ENCODE measurements around the gene NEUROG1.

The NEUROG1 gene

GRCh38 chr5:135535820-135536801, at the start of gene NEUROG1:
NEUROG1 (minus strand) TSS chr5:135535964; CDS start chr5:135535690, 274 bp downstream.
- Histone ChIP-seq H3K9me3 (replicated peaks; ENCODE audit: insufficient read depth, low read length) (no peaks in the 10 kb centered on the region), H3K4me1 (ENCODE audit: low read length) (no peaks in the 10 kb centered on the region), H3F3A (ENCODE audit: insufficient read depth, low read length) (no peaks in the 10 kb centered on the region), H3K79me2 (ENCODE audit: low read length) (no peaks in the 10 kb centered on the region), H3K9me2 (replicated peaks; ENCODE audit: insufficient read depth, low read length) (no peaks in the 10 kb centered on the region), H3K36me3 (replicated peaks; ENCODE audit: insufficient read depth, low read length) (no peaks in the 10 kb centered on the region), H3K4me3 (ENCODE audit: low read length) (no peak within 1 kb of the TSS), H3K4me2 (ENCODE audit: low read depth, low read length) (no peak within 1 kb of the TSS), H3K27ac (ENCODE audit: low read length) (no peak within 1 kb of the TSS), H3K27me3 (replicated peaks; ENCODE audit: insufficient read depth, low read length) (peaks cover 4% of the 10 kb centered on the region; the same call in 1 of the 2 replicates), H2AFZ (ENCODE audit: low read length) (no peak within 1 kb of the TSS), H4K20me1 (ENCODE audit: insufficient read depth, low read length) (no peaks in the 10 kb centered on the region), H3K9ac (ENCODE audit: low read length) (no peak within 1 kb of the TSS)
- TF ChIP-seq EZH2 (optimal IDR thresholded peaks at IDR 0.05; ENCODE audit: low read depth, low read length) (no peak), CTCF (IDR thresholded peaks at IDR 0.05; ENCODE audit: low read length) (no peak), EZH2phosphoT487 (IDR thresholded peaks at IDR 0.05; ENCODE audit: low read length) (no peak)
- no peak for DNase-seq

GRCh38 chr5:135584918-135585317, 49.2 kb upstream of the NEUROG1 start:
- Histone ChIP-seq H4K20me1 (ENCODE audit: insufficient read depth, low read length) (no peaks in the 10 kb centered on the region), H3K4me1 (ENCODE audit: low read length) (no peaks in the 10 kb centered on the region), H3K36me3 (replicated peaks; ENCODE audit: insufficient read depth, low read length) (no peaks in the 10 kb centered on the region), H3K4me3 (ENCODE audit: low read length) (no peak overlapping the region), H3K27ac (ENCODE audit: low read length) (no peak overlapping the region), H3K4me2 (ENCODE audit: low read depth, low read length) (no peak overlapping the region), H3K9me2 (replicated peaks; ENCODE audit: insufficient read depth, low read length) (no peaks in the 10 kb centered on the region), H3K9ac (ENCODE audit: low read length) (no peak overlapping the region), H3F3A (ENCODE audit: insufficient read depth, low read length) (no peaks in the 10 kb centered on the region), H3K79me2 (ENCODE audit: low read length) (no peaks in the 10 kb centered on the region), H2AFZ (ENCODE audit: low read length) (no peak overlapping the region), H3K9me3 (replicated peaks; ENCODE audit: insufficient read depth, low read length) (no peaks in the 10 kb centered on the region), H3K27me3 (replicated peaks; ENCODE audit: insufficient read depth, low read length) (no peaks in the 10 kb centered on the region)
- TF ChIP-seq CTCF (IDR thresholded peaks at IDR 0.05; ENCODE audit: low read length): no peak
- no peak for TF ChIP-seq EZH2phosphoT487 (IDR thresholded peaks at IDR 0.05; ENCODE audit: low read length)
- no peak for TF ChIP-seq EZH2 (optimal IDR thresholded peaks at IDR 0.05; ENCODE audit: low read depth, low read length)
- DNase-seq: no peak

GRCh38 chr5:135584276-135584675, 48.5 kb upstream of the NEUROG1 start:
- Histone ChIP-seq H3K9me2 (replicated peaks; ENCODE audit: insufficient read depth, low read length) (no peaks in the 10 kb centered on the region), H3F3A (ENCODE audit: insufficient read depth, low read length) (no peaks in the 10 kb centered on the region), H3K4me2 (ENCODE audit: low read depth, low read length) (no peak overlapping the region), H4K20me1 (ENCODE audit: insufficient read depth, low read length) (no peaks in the 10 kb centered on the region), H3K79me2 (ENCODE audit: low read length) (no peaks in the 10 kb centered on the region), H3K4me1 (ENCODE audit: low read length) (no peaks in the 10 kb centered on the region), H3K9ac (ENCODE audit: low read length) (no peak overlapping the region), H3K9me3 (replicated peaks; ENCODE audit: insufficient read depth, low read length) (no peaks in the 10 kb centered on the region), H3K4me3 (ENCODE audit: low read length) (no peak overlapping the region), H2AFZ (ENCODE audit: low read length) (no peak overlapping the region), H3K36me3 (replicated peaks; ENCODE audit: insufficient read depth, low read length) (no peaks in the 10 kb centered on the region), H3K27ac (ENCODE audit: low read length) (no peak overlapping the region), H3K27me3 (replicated peaks; ENCODE audit: insufficient read depth, low read length) (no peaks in the 10 kb centered on the region)
- DNase-seq: no peak
- no peak for TF ChIP-seq EZH2 (optimal IDR thresholded peaks at IDR 0.05; ENCODE audit: low read depth, low read length)

All from MM.1S (cell line).